ENCODE results near the gene DEPDC7. TPM values are rescaled to one million over a fixed set of nuclear protein-coding genes. Genes with fewer than 3 reads are reported as not detected.
"Not testable (repeated sequence)": the region's sequence is repeated elsewhere in the genome, so short reads cannot be mapped to it uniquely, and the experiment has no call there.

The DEPDC7 gene
- total RNA-seq, result under 1 TPM; 0.33 to 0.51 TPM

GRCh38 chr11:33015621-33016551 is at the start of gene DEPDC7:
Gene DEPDC7, plus strand, starts transcription at chr11:33015878. Its CDS starts 78 bp downstream, at chr11:33015956.
- DNase-seq (ENCODE audit: low spot score), result peak; percentile 89
- Histone ChIP-seq H3K36me3 (no peaks in the 10 kb centered on the region), H3K27me3 (no peaks in the 10 kb centered on the region), H3K4me3 (peak within 1 kb of the TSS; percentile 42 to 60), H3K9me3 (no peaks in the 10 kb centered on the region), H3K27ac (peak within 1 kb of the TSS in 1 of 2 donors; percentile 51), H3K4me1 (no peaks in the 10 kb centered on the region)
- no peak for TF ChIP-seq CTCF (IDR thresholded peaks at IDR 0.05)

- DNase-seq (ENCODE audit: low spot score), result no peak
- Histone ChIP-seq H3K27ac (no peak overlapping the region), H3K9me3 (no peaks in the 10 kb centered on the region), H3K27me3 (no peaks in the 10 kb centered on the region), H3K4me1 (no peaks in the 10 kb centered on the region), H3K4me3 (no peak overlapping the region), H3K36me3 (peaks cover 5% of the 10 kb centered on the region)
- TF ChIP-seq CTCF (IDR thresholded peaks at IDR 0.05), result no peak
These were observed 47.1 kb upstream of the DEPDC7 start for GRCh38 chr11:32968541-32968940.

- H3K9me3 ChIP-seq; DNase-seq (ENCODE audit: low spot score); H3K27me3 ChIP-seq; H3K27ac ChIP-seq; H3K4me1 ChIP-seq; H3K4me3 ChIP-seq: not testable (repeated sequence)
- peaks cover 11% of the 10 kb centered on the region for H3K36me3 ChIP-seq
These were observed 43.4 kb upstream of the DEPDC7 start for GRCh38 chr11:32972233-32972632.

- no peak for TF ChIP-seq CTCF (IDR thresholded peaks at IDR 0.05)
- Histone ChIP-seq H3K27ac (no peak overlapping the region), H3K4me1 (no peaks in the 10 kb centered on the region), H3K36me3 (peaks cover 11% of the 10 kb centered on the region), H3K27me3 (no peaks in the 10 kb centered on the region), H3K9me3 (no peaks in the 10 kb centered on the region), H3K4me3 (no peak overlapping the region)
- no peak for DNase-seq (ENCODE audit: low spot score)
These were observed 42.9 kb upstream of the DEPDC7 start for GRCh38 chr11:32972781-32973180.

GRCh38 chr11:32982626-32983025 is 33.1 kb upstream of the DEPDC7 start:
- Histone ChIP-seq H3K27me3 (no peaks in the 10 kb centered on the region), H3K4me1 (no peaks in the 10 kb centered on the region), H3K9me3 (no peaks in the 10 kb centered on the region), H3K27ac (no peak overlapping the region), H3K4me3 (no peak overlapping the region), H3K36me3 (no peaks in the 10 kb centered on the region)
- TF ChIP-seq CTCF (IDR thresholded peaks at IDR 0.05), result no peak
- DNase-seq (ENCODE audit: low spot score), result no peak

GRCh38 chr11:32983506-32983905 is 32.2 kb upstream of the DEPDC7 start:
- DNase-seq (ENCODE audit: low spot score), result no peak
- Histone ChIP-seq H3K27me3 (no peaks in the 10 kb centered on the region), H3K27ac (no peak overlapping the region), H3K9me3 (no peaks in the 10 kb centered on the region), H3K4me3 (no peak overlapping the region), H3K36me3 (no peaks in the 10 kb centered on the region), H3K4me1 (no peaks in the 10 kb centered on the region)
- TF ChIP-seq CTCF (IDR thresholded peaks at IDR 0.05), result no peak
